CD14-positive monocyte (primary cell): Measurements from ENCODE around the gene ST7. TPM values are rescaled to one million over a fixed set of nuclear protein-coding genes. Genes with fewer than 3 reads are reported as not detected.

Source experiments
- DNase-seq, 3 donors: peaks; one replicate each; pipeline ENCODE4 v3.0.0-alpha.2; 2011 to 2022
- H2AFZ ChIP-seq: 2 replicates; pipeline ENCODE4 v1.6.0; 2012; ENCODE audit warnings: mild to moderate bottlenecking, low read depth, low read length, inconsistent platforms; ENCODE audit not compliant: insufficient read depth, poor library complexity, severe bottlenecking
- H3K27ac ChIP-seq, 2 donors: 1 replicate in 1 of 2; 2 replicates in 1 of 2; pipeline ENCODE4 v1.5.1; 2012 to 2013; ENCODE audit warnings: low read length in 2 of 2, control low read depth in 1 of 2, inconsistent platforms in 1 of 2, low read depth in 1 of 2, mild to moderate bottlenecking in 1 of 2
- H3K27me3 ChIP-seq, 2 donors: one replicate each; pipeline versions ENCODE4 v1.6.0 to v1.6.1; 2011 to 2013; ENCODE audit warnings: low read length in 2 of 2; ENCODE audit not compliant: control insufficient read depth in 2 of 2, insufficient read depth in 2 of 2
- H3K36me3 ChIP-seq, 2 donors: replicated peaks in 1 of 2; 1 replicate in 1 of 2; 2 replicates in 1 of 2; pipeline versions ENCODE4 v1.5.1 to v1.6.1; 2012 to 2013; ENCODE audit warnings: low read length in 2 of 2, control low read depth in 1 of 2, inconsistent platforms in 1 of 2, mild to moderate bottlenecking in 1 of 2; ENCODE audit not compliant: insufficient read depth in 2 of 2, control insufficient read depth in 1 of 2
- H3K4me1 ChIP-seq, 2 donors: 1 replicate in 1 of 2; 2 replicates in 1 of 2; pipeline versions ENCODE4 v1.5.1 to v1.6.1; 2012 to 2013; ENCODE audit warnings: low read length in 2 of 2, control low read depth in 1 of 2, inconsistent platforms in 1 of 2, mild to moderate bottlenecking in 1 of 2, moderate library complexity in 1 of 2; ENCODE audit not compliant: insufficient read depth in 2 of 2, control insufficient read depth in 1 of 2
- H3K4me2 ChIP-seq: replicated peaks from 2 replicates; pipeline ENCODE3; 2012; ENCODE audit warnings: low read length, moderate library complexity, mild to moderate bottlenecking; ENCODE audit not compliant: poor library complexity, severe bottlenecking; ENCODE audit errors: extremely low read depth
- H3K4me3 ChIP-seq, 3 experiments: fragments of 200-600 bp in 1 of 3; sonication (generic) in 1 of 3; replicated peaks in 1 of 3; 1 replicate in 2 of 3; 2 replicates in 1 of 3; pipeline ENCODE4 v1.5.1; 2011 to 2013; ENCODE audit warnings: low read length in 3 of 3, mild to moderate bottlenecking in 3 of 3, control low read depth in 2 of 3, low read depth in 2 of 3, inconsistent platforms in 1 of 3, moderate library complexity in 1 of 3
- H3K79me2 ChIP-seq: 2 replicates; pipeline ENCODE4 v1.6.0; 2012; ENCODE audit warnings: mild to moderate bottlenecking, control low read depth, inconsistent platforms, low read length, moderate library complexity; ENCODE audit not compliant: insufficient read depth
- H3K9ac ChIP-seq: 2 replicates; pipeline ENCODE4 v1.6.0; 2017; ENCODE audit warnings: low read length, mild to moderate bottlenecking; ENCODE audit not compliant: insufficient read depth, poor library complexity, severe bottlenecking
- H3K9me3 ChIP-seq, 2 donors: replicated peaks in 1 of 2; 1 replicate in 1 of 2; 2 replicates in 1 of 2; pipeline versions ENCODE4 v1.5.1 to v1.6.1; 2012 to 2013; ENCODE audit warnings: low read length in 2 of 2, control low read depth in 1 of 2; ENCODE audit not compliant: control insufficient read depth in 1 of 2, insufficient read depth in 1 of 2
- H4K20me1 ChIP-seq: 2 replicates; pipeline ENCODE4 v1.6.0; 2012; ENCODE audit warnings: mild to moderate bottlenecking, low read length, control low read depth, moderate library complexity; ENCODE audit not compliant: insufficient read depth
- H3K27ac Mint-ChIP-seq, 7 donors: one replicate each; pipeline ENCODE4 v1.8.0; 2020; ENCODE audit warnings: mild to moderate bottlenecking in 7 of 7, mixed read lengths in 7 of 7, moderate library complexity in 6 of 7, inconsistent platforms in 2 of 7
- H3K27me3 Mint-ChIP-seq, 3 donors: one replicate each; pipeline ENCODE4 v1.8.0; 2021 to 2022; ENCODE audit warnings: low read depth in 3 of 3, mild to moderate bottlenecking in 3 of 3, mixed read lengths in 3 of 3, moderate library complexity in 3 of 3, inconsistent platforms in 1 of 3
- H3K36me3 Mint-ChIP-seq, 2 donors: one replicate each; pipeline ENCODE4 v1.8.0; 2020; ENCODE audit warnings: mixed read lengths in 2 of 2, inconsistent platforms in 1 of 2, mild to moderate bottlenecking in 1 of 2
- H3K4me1 Mint-ChIP-seq: one replicate; pipeline ENCODE4 v1.8.0; 2020; ENCODE audit warnings: mild to moderate bottlenecking, mixed read lengths
- H3K4me3 Mint-ChIP-seq, 2 donors: one replicate each; pipeline ENCODE4 v1.8.0; 2020; ENCODE audit warnings: mild to moderate bottlenecking in 2 of 2, mixed read lengths in 2 of 2, moderate library complexity in 1 of 2
- H3K9me3 Mint-ChIP-seq, 7 donors: one replicate each; pipeline ENCODE4 v1.8.0; 2020 to 2022; ENCODE audit warnings: mixed read lengths in 7 of 7, mild to moderate bottlenecking in 6 of 7, moderate library complexity in 6 of 7, inconsistent platforms in 2 of 7
- WGBS: methylation state at CpG from one replicate; pipeline ENCODE4 v1.1.5; 2013; ENCODE audit warnings: missing lambda C conversion rate; ENCODE audit not compliant: insufficient coverage; 5-methylcytosine and 5-hydroxymethylcytosine counted together
- intact Hi-C, 2 donors: fragments of 100-400 bp; cut with micrococcal nuclease; formaldehyde crosslinking; loops; one replicate each; pipeline versions ENCODE4 v1.15.0 to v1.15.1; 2023
- polyA minus RNA-seq: library from RNA; depleted of rRNA, polyadenylated mRNA; stranded (reverse); fragments of >200 nt; gene quantifications from 2 replicates; pipeline ENCODE4 v1.2.3, GENCODE V29; 2012
- polyA plus RNA-seq, 3 donors: library from polyadenylated mRNA; depleted of rRNA in 1 of 3; unstranded in 2 of 3; stranded (reverse) in 1 of 3; fragments of 300-500 nt in 2 of 3; fragments of >200 nt in 1 of 3; fragmentation: Illumina TruSeq in 2 of 3; gene quantifications; 1 replicate in 2 of 3; 2 replicates in 1 of 3; pipeline ENCODE4 v1.2.3, GENCODE V29; 2012 to 2021
- total RNA-seq, 12 experiments: library from RNA in 1 of 12; stranded (reverse) in 1 of 12; fragments of 120-200 nt in 1 of 12; gene quantifications; one replicate each; pipeline ENCODE4 v1.2.4 and lab custom pipeline; 2013 to 2026; ENCODE audit warnings: mixed read lengths in 6 of 12, inconsistent platforms in 1 of 12
- TF ChIP-seq, protein P1 (sequence below): fragments of 200-600 bp; IDR thresholded peaks from one replicate; pipeline ENCODE4 v1.8.0; 2022; ENCODE audit warnings: antibody characterized with exemption, mild to moderate bottlenecking

Gene ST7, protein sequence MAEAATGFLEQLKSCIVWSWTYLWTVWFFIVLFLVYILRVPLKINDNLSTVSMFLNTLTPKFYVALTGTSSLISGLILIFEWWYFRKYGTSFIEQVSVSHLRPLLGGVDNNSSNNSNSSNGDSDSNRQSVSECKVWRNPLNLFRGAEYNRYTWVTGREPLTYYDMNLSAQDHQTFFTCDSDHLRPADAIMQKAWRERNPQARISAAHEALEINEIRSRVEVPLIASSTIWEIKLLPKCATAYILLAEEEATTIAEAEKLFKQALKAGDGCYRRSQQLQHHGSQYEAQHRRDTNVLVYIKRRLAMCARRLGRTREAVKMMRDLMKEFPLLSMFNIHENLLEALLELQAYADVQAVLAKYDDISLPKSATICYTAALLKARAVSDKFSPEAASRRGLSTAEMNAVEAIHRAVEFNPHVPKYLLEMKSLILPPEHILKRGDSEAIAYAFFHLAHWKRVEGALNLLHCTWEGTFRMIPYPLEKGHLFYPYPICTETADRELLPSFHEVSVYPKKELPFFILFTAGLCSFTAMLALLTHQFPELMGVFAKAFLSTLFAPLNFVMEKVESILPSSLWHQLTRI
- 4.8 TPM for total RNA-seq (2013)
- 1 to 10 TPM; 3.6 to 5.5 (median 4.1) TPM for polyA plus RNA-seq
- 3.4 and 3.5 TPM in 2 replicates for polyA minus RNA-seq
- 2.2 to 9.6 (median 6.2) reads per million in 11 experiments for total RNA-seq (lab: John Stamatoyannopoulos, UW)

DNA sequence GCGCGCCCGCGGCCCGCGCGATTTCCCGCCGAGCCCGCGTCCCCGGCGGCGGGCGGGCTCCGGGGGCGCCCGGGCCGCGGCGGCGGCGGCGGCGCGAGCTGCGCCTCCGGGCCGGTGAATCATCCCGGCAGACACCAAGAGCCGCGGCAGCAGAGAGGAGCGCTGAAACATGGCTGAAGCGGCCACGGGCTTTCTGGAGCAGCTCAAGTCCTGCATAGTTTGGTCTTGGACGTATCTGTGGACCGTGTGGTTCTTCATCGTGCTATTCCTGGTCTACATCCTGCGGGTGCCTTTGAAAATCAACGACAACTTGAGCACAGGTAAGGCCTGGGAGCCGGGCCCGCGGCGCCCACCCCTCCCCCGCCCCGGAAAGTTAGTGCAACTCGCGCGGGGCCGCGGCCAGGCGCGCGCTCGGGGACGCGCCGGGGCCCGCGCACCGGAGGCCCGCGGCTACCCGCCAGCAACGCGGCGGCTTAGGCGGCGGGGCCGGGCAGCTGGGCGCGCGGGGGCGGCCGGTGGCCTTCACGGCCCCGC lies at the start of gene ST7:
Gene ST7, plus strand, starts transcription at position 130 of the 534 bp plus-strand sequence. Its CDS starts 40 bp downstream, at position 170.
- Histone ChIP-seq H3K9ac (peak within 1 kb of the TSS; percentile 94), H3K9me3 (no peaks in the 10 kb centered on the region), H2AFZ (peak within 1 kb of the TSS; percentile 90), H3K4me1 (peaks cover 14 to 24% of the 10 kb centered on the region in 2 donors), H3K36me3 (no peaks in the 10 kb centered on the region), H3K4me2 (peak within 1 kb of the TSS; percentile 89), H4K20me1 (no peaks in the 10 kb centered on the region), H3K4me3 (peak within 1 kb of the TSS; percentile 74 to 91 (median 91)), H3K27ac (peak within 1 kb of the TSS; percentile 58 to 81), H3K27me3 (no peaks in the 10 kb centered on the region), H3K79me2 (peaks cover 28% of the 10 kb centered on the region)
- Mint-ChIP-seq H3K27me3 (peaks cover 2% of the 10 kb centered on the region in 3 donors), H3K36me3 (no peaks in the 10 kb centered on the region), H3K4me3 (peak within 1 kb of the TSS; percentile 99), H3K27ac (peak within 1 kb of the TSS; percentile 80 to 94 (median 90)), H3K9me3 (peaks cover 0 to 6% (median 2%) of the 10 kb centered on the region in 7 donors), H3K4me1 (peaks cover 31% of the 10 kb centered on the region)
- peak; percentile 51 to 66 (median 64) for DNase-seq
- 0% methylated on average over 77 of the region's 77 CpGs for WGBS
- TF ChIP-seq, protein P1, sequence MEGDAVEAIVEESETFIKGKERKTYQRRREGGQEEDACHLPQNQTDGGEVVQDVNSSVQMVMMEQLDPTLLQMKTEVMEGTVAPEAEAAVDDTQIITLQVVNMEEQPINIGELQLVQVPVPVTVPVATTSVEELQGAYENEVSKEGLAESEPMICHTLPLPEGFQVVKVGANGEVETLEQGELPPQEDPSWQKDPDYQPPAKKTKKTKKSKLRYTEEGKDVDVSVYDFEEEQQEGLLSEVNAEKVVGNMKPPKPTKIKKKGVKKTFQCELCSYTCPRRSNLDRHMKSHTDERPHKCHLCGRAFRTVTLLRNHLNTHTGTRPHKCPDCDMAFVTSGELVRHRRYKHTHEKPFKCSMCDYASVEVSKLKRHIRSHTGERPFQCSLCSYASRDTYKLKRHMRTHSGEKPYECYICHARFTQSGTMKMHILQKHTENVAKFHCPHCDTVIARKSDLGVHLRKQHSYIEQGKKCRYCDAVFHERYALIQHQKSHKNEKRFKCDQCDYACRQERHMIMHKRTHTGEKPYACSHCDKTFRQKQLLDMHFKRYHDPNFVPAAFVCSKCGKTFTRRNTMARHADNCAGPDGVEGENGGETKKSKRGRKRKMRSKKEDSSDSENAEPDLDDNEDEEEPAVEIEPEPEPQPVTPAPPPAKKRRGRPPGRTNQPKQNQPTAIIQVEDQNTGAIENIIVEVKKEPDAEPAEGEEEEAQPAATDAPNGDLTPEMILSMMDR: no peak
- intact Hi-C loops: no loop called here

DNA sequence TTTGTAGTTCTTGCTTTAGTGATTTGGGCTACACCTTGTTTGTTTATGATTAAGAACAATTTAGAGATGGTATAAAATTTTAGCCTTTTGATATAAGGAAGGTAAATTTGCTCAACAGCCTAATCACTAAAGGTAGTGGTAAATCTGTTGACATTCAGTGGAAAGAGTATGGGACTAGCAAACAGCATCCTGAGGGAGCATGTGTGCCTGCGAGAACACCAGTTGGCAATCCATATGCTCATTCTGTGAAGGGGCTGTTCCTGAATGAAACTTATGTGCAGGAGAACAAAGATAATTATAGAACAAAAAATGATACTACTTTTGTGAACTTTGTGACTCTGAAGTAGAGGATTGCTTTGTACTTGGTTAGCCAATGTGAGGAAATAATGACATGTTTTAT lies 46.9 kb upstream of the ST7 start:
- Histone ChIP-seq H3K36me3 (peaks cover 67 to 98% of the 10 kb centered on the region in 2 donors), H3K4me2 (no peak overlapping the region), H4K20me1 (peaks cover 98% of the 10 kb centered on the region), H3K27me3 (no peaks in the 10 kb centered on the region), H3K9me3 (no peaks in the 10 kb centered on the region), H2AFZ (no peak overlapping the region), H3K4me3 (no peak overlapping the region), H3K9ac (no peak overlapping the region), H3K4me1 (peaks cover 4 to 12% of the 10 kb centered on the region in 2 donors), H3K79me2 (peaks cover 51% of the 10 kb centered on the region), H3K27ac (no peak overlapping the region)
- Mint-ChIP-seq H3K4me1 (peaks cover 12% of the 10 kb centered on the region), H3K27me3 (peaks cover 0 to 1% (median 0%) of the 10 kb centered on the region in 3 donors), H3K9me3 (no peaks in the 10 kb centered on the region), H3K36me3 (peaks cover 58 to 84% of the 10 kb centered on the region in 2 donors), H3K4me3 (no peak overlapping the region), H3K27ac (no peak overlapping the region)
- intact Hi-C loops: no loop called here
- DNase-seq: no peak
- TF ChIP-seq, protein P1: no peak
- 100% methylated on average over 1 of the region's 1 CpG for WGBS
